ENCODE data around the gene MED15.

GRCh38 chr22:20503816-20504215 lies 3.6 kb upstream of the MED15 start:
- TF ChIP-seq CTCF (conservative IDR thresholded peaks at IDR 0.05; ENCODE audit: low read length): no peak
- no peak for TF ChIP-seq EZH2phosphoT487 (IDR thresholded peaks at IDR 0.05; ENCODE audit: borderline replicate concordance)
